ENCODE data around the gene IQGAP2.

Gene IQGAP2

GRCh38 chr5:76617675-76618074, 214.6 kb downstream of the IQGAP2 start:
- Histone ChIP-seq H3K4me3 (ENCODE audit: low read depth, low read length) (no peak overlapping the region), H3K36me3 (replicated peaks) (no peaks in the 10 kb centered on the region), H3K27ac (peak overlapping the region; percentile 66), H3K27me3 (replicated peaks) (no peaks in the 10 kb centered on the region)
- in situ Hi-C loops (cut with HindIII; ENCODE audit: low pct_ligation_motif_present, low sequenced_read_pairs): no loop called here
- no peak for TF ChIP-seq CTCF (IDR thresholded peaks at IDR 0.05; ENCODE audit: low read depth, low read length, missing control alignments)
- DNase-seq: peak; percentile 87

GRCh38 chr5:76620166-76620565, 217.1 kb downstream of the IQGAP2 start:
- no peaks in the 10 kb centered on the region for H3K27me3 ChIP-seq (replicated peaks)
- H3K27ac ChIP-seq: no peak overlapping the region
- no peak for TF ChIP-seq CTCF (IDR thresholded peaks at IDR 0.05; ENCODE audit: low read depth, low read length, missing control alignments)
- in situ Hi-C loops (cut with HindIII; ENCODE audit: low pct_ligation_motif_present, low sequenced_read_pairs): no loop called here
- no peaks in the 10 kb centered on the region for H3K36me3 ChIP-seq (replicated peaks)
- no peak for DNase-seq
- no peak overlapping the region for H3K4me3 ChIP-seq (ENCODE audit: low read depth, low read length)

- no peaks in the 10 kb centered on the region for H3K27me3 ChIP-seq (replicated peaks)
- in situ Hi-C loops (cut with HindIII; ENCODE audit: low pct_ligation_motif_present, low sequenced_read_pairs): no loop called here
- TF ChIP-seq CTCF (IDR thresholded peaks at IDR 0.05; ENCODE audit: low read depth, low read length, missing control alignments): no peak
- H3K4me3 ChIP-seq (ENCODE audit: low read depth, low read length): peak overlapping the region; percentile 29
- no peak overlapping the region for H3K27ac ChIP-seq
- DNase-seq: no peak
- no peaks in the 10 kb centered on the region for H3K36me3 ChIP-seq (replicated peaks)
These were observed 219.0 kb downstream of the IQGAP2 start for GRCh38 chr5:76622076-76622475.

GRCh38 chr5:76622973-76623596, 220.0 kb downstream of the IQGAP2 start, which contains the start of gene F2RL2:
Gene F2RL2, minus strand, starts transcription at chr5:76623403. Its CDS starts 173 bp downstream, at chr5:76623230.
- DNase-seq: peak; percentile 85
- Histone ChIP-seq H3K36me3 (replicated peaks) (no peaks in the 10 kb centered on the region), H3K27ac (peak within 1 kb of the TSS; percentile 54)

GRCh38 chr5:76625087-76625815, 222.2 kb downstream of the IQGAP2 start:
- no peak overlapping the region for H3K4me3 ChIP-seq (ENCODE audit: low read depth, low read length)
- H3K27me3 ChIP-seq (replicated peaks): no peaks in the 10 kb centered on the region
- DNase-seq: no peak
- in situ Hi-C loops (cut with HindIII; ENCODE audit: low pct_ligation_motif_present, low sequenced_read_pairs): no loop called here
- no peaks in the 10 kb centered on the region for H3K36me3 ChIP-seq (replicated peaks)
- no peak overlapping the region for H3K27ac ChIP-seq
- no peak for TF ChIP-seq CTCF (IDR thresholded peaks at IDR 0.05; ENCODE audit: low read depth, low read length, missing control alignments)

More at GRCh38 chr5:76622973-76623596, 220.0 kb downstream of the IQGAP2 start, which contains the start of gene F2RL2:
- Histone ChIP-seq H3K27me3 (replicated peaks) (no peaks in the 10 kb centered on the region), H3K4me3 (ENCODE audit: low read depth, low read length) (peak within 1 kb of the TSS; percentile 29)
- in situ Hi-C loops (cut with HindIII; ENCODE audit: low pct_ligation_motif_present, low sequenced_read_pairs): no loop called here
- no peak for TF ChIP-seq CTCF (IDR thresholded peaks at IDR 0.05; ENCODE audit: low read depth, low read length, missing control alignments)

Data from brain microvascular endothelial cell (primary cell).